22Rv1 (cell line): ENCODE data around the gene C1orf21.
A peak's percentile ranks its signal among the peaks of the same experiment; 100 is the strongest.

ENCODE experiments used
- H3K27ac ChIP-seq: fragments of 450-650 bp; 2 replicates; pipeline ENCODE4 v1.5.1; 2017
- CTCF ChIP-seq: fragments of 450-650 bp; IDR thresholded peaks from 2 replicates; pipeline ENCODE4 v1.5.1; 2017; ENCODE audit warnings: mild to moderate bottlenecking
- ZFX ChIP-seq: fragments of 450-650 bp; IDR thresholded peaks from 2 replicates; pipeline ENCODE4 v1.6.1; 2017; ENCODE audit warnings: antibody characterized with exemption, borderline replicate concordance

Gene C1orf21

GRCh38 chr1:184634296-184634695 is 247.5 kb downstream of the C1orf21 start:
- H3K27ac ChIP-seq, result peak overlapping the region; percentile 66; the same call in 1 of the 2 replicates
- TF ChIP-seq ZFX (no peak), CTCF (no peak)

GRCh38 chr1:184635347-184635979 is 248.6 kb downstream of the C1orf21 start:
- no peak overlapping the region for H3K27ac ChIP-seq
- TF ChIP-seq ZFX, result no peak
- TF ChIP-seq CTCF, result no peak

- TF ChIP-seq CTCF (no peak), ZFX (no peak)
- no peak overlapping the region for H3K27ac ChIP-seq
These were observed 249.2 kb downstream of the C1orf21 start for GRCh38 chr1:184635980-184636431.

- H3K27ac ChIP-seq, result no peak overlapping the region
- TF ChIP-seq ZFX, result no peak
- no peak for TF ChIP-seq CTCF
These were observed 250.9 kb downstream of the C1orf21 start for GRCh38 chr1:184637664-184638240.

- H3K27ac ChIP-seq, result no peak overlapping the region
- TF ChIP-seq ZFX (no peak), CTCF (no peak)
These were observed 252.4 kb downstream of the C1orf21 start for GRCh38 chr1:184639205-184639604.

GRCh38 chr1:184640505-184640904 is 253.7 kb downstream of the C1orf21 start:
- no peak for TF ChIP-seq CTCF

GRCh38 chr1:184641894-184642293 is 255.1 kb downstream of the C1orf21 start:
- H3K27ac ChIP-seq, result no peak overlapping the region
- TF ChIP-seq CTCF (no peak), ZFX (no peak)

More at GRCh38 chr1:184640505-184640904, 253.7 kb downstream of the C1orf21 start:
- no peak overlapping the region for H3K27ac ChIP-seq
